Spleen (tissue), 11 donors: ENCODE data around the gene PMF1. TPM values are rescaled to one million over a fixed set of nuclear protein-coding genes. Genes with fewer than 3 reads are reported as not detected.

Experiments
- DNase-seq: peaks from one replicate; pipeline ENCODE4 v3.0.0-alpha.2; 2020
- H3K27ac ChIP-seq, 8 donors: fragments of 200-600 bp; sonication (generic) in 7 of 8; 1 replicate in 4 of 8; 2 replicates in 4 of 8; pipeline versions ENCODE4 v1.5.0 to v1.8.0; 2016 to 2021; ENCODE audit warnings: inconsistent platforms in 4 of 8, mild to moderate bottlenecking in 4 of 8, moderate library complexity in 1 of 8
- H3K27me3 ChIP-seq, 7 donors: fragments of 200-600 bp; sonication (generic) in 6 of 7; replicated peaks in 1 of 7; 1 replicate in 4 of 7; 2 replicates in 3 of 7; pipeline versions ENCODE4 v1.5.0 to v1.8.0; 2016 to 2021; ENCODE audit warnings: inconsistent platforms in 3 of 7, mild to moderate bottlenecking in 1 of 7
- H3K36me3 ChIP-seq, 6 donors: fragments of 200-600 bp; sonication (generic) in 5 of 6; 1 replicate in 4 of 6; 2 replicates in 2 of 6; pipeline versions ENCODE4 v1.5.0 to v1.8.0; 2016 to 2021; ENCODE audit warnings: inconsistent platforms in 2 of 6
- H3K4me1 ChIP-seq, 6 donors: fragments of 200-600 bp; sonication (generic) in 5 of 6; 1 replicate in 3 of 6; 2 replicates in 3 of 6; pipeline versions ENCODE4 v1.5.0 to v1.8.0; 2016 to 2021; ENCODE audit warnings: inconsistent platforms in 3 of 6
- H3K4me3 ChIP-seq, 8 donors: fragments of 200-600 bp; sonication (generic) in 7 of 8; 1 replicate in 4 of 8; 2 replicates in 4 of 8; pipeline versions ENCODE4 v1.5.0 to v1.8.0; 2016 to 2021; ENCODE audit warnings: inconsistent platforms in 4 of 8, mild to moderate bottlenecking in 4 of 8, moderate library complexity in 2 of 8
- H3K9me3 ChIP-seq, 8 donors: fragments of 200-600 bp; sonication (generic) in 7 of 8; 1 replicate in 4 of 8; 2 replicates in 4 of 8; pipeline versions ENCODE4 v1.5.0 to v1.8.0; 2016 to 2021; ENCODE audit warnings: inconsistent platforms in 4 of 8
- CTCF ChIP-seq, 11 experiments: fragments of 200-600 bp in 7 of 11; fragments of 450-650 bp in 4 of 11; sonication (generic) in 4 of 11; IDR thresholded peaks in 8 of 11; conservative IDR thresholded peaks in 3 of 11; 1 replicate in 7 of 11; 2 replicates in 4 of 11; pipeline versions ENCODE4 v1.4.0 to v1.8.0; 2016 to 2021; ENCODE audit warnings: antibody characterized with exemption in 11 of 11, inconsistent platforms in 4 of 11, mild to moderate bottlenecking in 1 of 11
- POLR2A ChIP-seq, 3 donors: fragments of 450-650 bp; IDR thresholded peaks; one replicate each; pipeline ENCODE4 v1.5.1; 2017; ENCODE audit warnings: antibody characterized with exemption in 3 of 3, mild to moderate bottlenecking in 1 of 3
- POLR2AphosphoS5 ChIP-seq, 3 donors: sonication (generic); formaldehyde crosslinking; IDR thresholded peaks; one replicate each; pipeline ENCODE4 v1.5.1; 2017; ENCODE audit warnings: antibody characterized with exemption in 3 of 3
- WGBS, 5 donors: extraction: QIAGEN DNeasy Blood & Tissue Kit in 3 of 5; methylation state at CpG; one replicate each; pipeline versions ENCODE4 v1.1.5 to v1.1.7; 2013 to 2018; 5-methylcytosine and 5-hydroxymethylcytosine counted together
- intact Hi-C: fragments of 100-400 bp; cut with DNase I; formaldehyde crosslinking; loops from one replicate; pipeline ENCODE4 v1.15.0; 2023; ENCODE audit warnings: low total_unique reads
- polyA plus RNA-seq, 3 donors: library from polyadenylated mRNA; stranded (reverse); fragments of 200-250 nt; gene quantifications; one replicate each; pipeline ENCODE4 v1.2.1, GENCODE V29; 2013
- total RNA-seq, 7 donors: library from RNA; depleted of rRNA in 3 of 7; stranded (reverse); fragments of >200 nt in 3 of 7; fragmentation: NEBNext Ultra II Directional in 4 of 7; extraction: Animal tissue kit (Norgen Biotek cat#: 25700) in 4 of 7; gene quantifications; one replicate each; pipeline versions ENCODE4 v1.1.0 to v1.2.1, GENCODE V29; 2016 to 2021
- donor health status: healthy with polysubstance abuse.
- donor health status: DM: no; HTN: no; CAD: no; lungs with moderate emphysema.
- donor health status: DM: no; HTN: no; CAD: no.
- donor health status: Bipolar disorder and iron deficiency.
- donor health status: healthy.
- donor health status: DM: no; HTN: no; CAD: no.
- donor health status: DM: yes; HTN: yes; CAD: no.

PMF1 gene
- total and polyA plus RNA-seq, 10 donors: 43.8 to 97.6 (median 60.4) TPM

- Histone ChIP-seq H3K27me3 (peaks cover 0 to 30% (median 12%) of the 10 kb centered on the region in 7 donors), H3K36me3 (peaks cover 0 to 44% (median 25%) of the 10 kb centered on the region in 6 donors), H3K4me1 (peaks cover 11 to 32% (median 17%) of the 10 kb centered on the region in 6 donors), H3K9me3 (no peaks in the 10 kb centered on the region), H3K27ac (peak overlapping the region in 2 of 8 donors; percentile 19 to 50), H3K4me3 (peak overlapping the region; percentile 20 to 68 (median 36))
- peak; percentile 84 for DNase-seq
- intact Hi-C loops: no loop called here
- TF ChIP-seq POLR2AphosphoS5 (IDR thresholded peaks at IDR 0.05) (peak; percentile 42 to 80 (median 56)), POLR2A (IDR thresholded peaks at IDR 0.05) (no peak), CTCF (IDR thresholded peaks at IDR 0.05 in 8 of 11, conservative IDR thresholded peaks at IDR 0.05 in 3 of 11) (no peak)
- WGBS, 5 donors: 4 to 9% (median 4%) methylated on average over 37 to 69 of the region's 69 CpGs
Observed at GRCh38 chr1:156245451-156246232, 32.8 kb downstream of the PMF1 start.

GRCh38 chr1:156246241-156246780 lies 33.5 kb downstream of the PMF1 start:
- no peaks in the 10 kb centered on the region for H3K9me3 ChIP-seq
- peaks cover 0 to 30% (median 12%) of the 10 kb centered on the region in 7 donors for H3K27me3 ChIP-seq
- 41 to 49% (median 44%) methylated on average over 10 of the region's 10 CpGs for WGBS, 5 donors
- peaks cover 0 to 44% (median 29%) of the 10 kb centered on the region in 6 donors for H3K36me3 ChIP-seq
- intact Hi-C loops: no loop called here
- no peak for DNase-seq
- no peak for TF ChIP-seq CTCF (IDR thresholded peaks at IDR 0.05 in 8 of 11, conservative IDR thresholded peaks at IDR 0.05 in 3 of 11)
- TF ChIP-seq POLR2AphosphoS5 (IDR thresholded peaks at IDR 0.05): no peak
- no peak for TF ChIP-seq POLR2A (IDR thresholded peaks at IDR 0.05)
- peak overlapping the region in 4 of 8 donors; percentile 36 to 68 (median 42) for H3K4me3 ChIP-seq
- H3K4me1 ChIP-seq: peaks cover 11 to 37% (median 17%) of the 10 kb centered on the region in 6 donors
- peak overlapping the region in 1 of 8 donors; percentile 50 for H3K27ac ChIP-seq

GRCh38 chr1:156246781-156247459 lies 34.1 kb downstream of the PMF1 start:
- H3K9me3 ChIP-seq: no peaks in the 10 kb centered on the region
- no peak overlapping the region for H3K27ac ChIP-seq
- peaks cover 0 to 30% (median 12%) of the 10 kb centered on the region in 7 donors for H3K27me3 ChIP-seq
- DNase-seq: peak; percentile 68
- intact Hi-C loops: no loop called here
- no peak overlapping the region for H3K4me3 ChIP-seq
- peaks cover 0 to 44% (median 34%) of the 10 kb centered on the region in 6 donors for H3K36me3 ChIP-seq
- 68 to 84% (median 74%) methylated on average over 14 to 16 of the region's 16 CpGs for WGBS, 5 donors
- peaks cover 11 to 43% (median 20%) of the 10 kb centered on the region in 6 donors for H3K4me1 ChIP-seq
- TF ChIP-seq POLR2A (IDR thresholded peaks at IDR 0.05) (no peak), POLR2AphosphoS5 (IDR thresholded peaks at IDR 0.05) (peak in 2 of 3 donors; percentile 10 to 60)

- Histone ChIP-seq H3K27ac (no peak within 1 kb of the TSS), H3K27me3 (peaks cover 0 to 30% (median 12%) of the 10 kb centered on the region in 7 donors), H3K36me3 (peaks cover 0 to 44% (median 38%) of the 10 kb centered on the region in 6 donors), H3K9me3 (no peaks in the 10 kb centered on the region), H3K4me3 (no peak within 1 kb of the TSS), H3K4me1 (peaks cover 11 to 51% (median 21%) of the 10 kb centered on the region in 6 donors)
- intact Hi-C loops: no loop called here
- DNase-seq: no peak
- TF ChIP-seq POLR2A (IDR thresholded peaks at IDR 0.05) (no peak), CTCF (IDR thresholded peaks at IDR 0.05 in 8 of 11, conservative IDR thresholded peaks at IDR 0.05 in 3 of 11) (no peak), POLR2AphosphoS5 (IDR thresholded peaks at IDR 0.05) (peak in 2 of 3 donors; percentile 28 to 68)
- 77 to 85% (median 83%) methylated on average over 7 to 16 of the region's 16 CpGs for WGBS, 5 donors
Observed at GRCh38 chr1:156247460-156248322, 34.9 kb downstream of the PMF1 start, which contains the start of gene PAQR6. PAQR6 (minus strand) TSS chr1:156248056; CDS start chr1:156246731, 1,325 bp downstream.
